Measurements from ENCODE around the gene DUSP16.

- no peak for TF ChIP-seq CTCF (IDR thresholded peaks at IDR 0.05)
- TF ChIP-seq KDM5A (IDR thresholded peaks at IDR 0.05), result no peak
- no peak for TF ChIP-seq BHLHE40 (IDR thresholded peaks at IDR 0.05; ENCODE audit: low read depth, low read length)
- TF ChIP-seq POLR2A (IDR thresholded peaks at IDR 0.05; ENCODE audit: low read length), result no peak
- no peak for TF ChIP-seq KDM1A (IDR thresholded peaks at IDR 0.05; ENCODE audit: low read depth)
- TF ChIP-seq PHF8 (IDR thresholded peaks at IDR 0.05; ENCODE audit: borderline replicate concordance, low read depth), result no peak
- TF ChIP-seq EP300 (IDR thresholded peaks at IDR 0.05), result no peak
- no peak for TF ChIP-seq POLR2AphosphoS2 (conservative IDR thresholded peaks at IDR 0.05; ENCODE audit: low read length)
- no peak for TF ChIP-seq EHMT2 (IDR thresholded peaks at IDR 0.05; ENCODE audit: low read depth)
Observed at GRCh38 chr12:12427568-12427967, 135.1 kb downstream of the DUSP16 start.

Data from A549 (cell line).